ENCODE data around the gene NT5E. TPM values are rescaled to one million over a fixed set of nuclear protein-coding genes. Genes with fewer than 3 reads are reported as not detected.

The NT5E gene
- total and polyA plus RNA-seq, 2 donors (not counting 3 experiments of a cell fraction or from before 2014, with no cell fraction given): 59.3 to 115 TPM

- CTCF ChIA-PET: interaction anchor here (1.1 kb wide), 1 partner anchor 64 kb away, joined by 5 read pairs; no protein-coding TSS in a partner anchor
Measured at GRCh38 chr6:85419046-85419759, 30.7 kb upstream of the NT5E start.

More at GRCh38 chr6:85419046-85419759, 30.7 kb upstream of the NT5E start:
- Histone ChIP-seq H2AFZ (ENCODE audit: low read depth, low read length) (no peak overlapping the region), H3K27me3 (ENCODE audit: control insufficient read depth in 2 of 2, insufficient read depth in 2 of 2, low read length in 2 of 2) (no peaks in the 10 kb centered on the region), H3K4me2 (ENCODE audit: insufficient read depth, low read length) (no peak overlapping the region), H3K9me3 (replicated peaks; ENCODE audit: control insufficient read depth, insufficient read depth, low read length) (no peaks in the 10 kb centered on the region), H3K9me1 (replicated peaks; ENCODE audit: control insufficient read depth, extremely low read depth, insufficient read depth, low read length) (no peaks in the 10 kb centered on the region), H3K27ac (ENCODE audit: insufficient read depth, low read depth, low read length) (no peak overlapping the region), H3K9ac (replicated peaks; ENCODE audit: extremely low read depth, insufficient read depth, low read length) (no peak overlapping the region), H3K4me1 (ENCODE audit: control insufficient read depth, extremely low read depth, insufficient read depth, low read length) (peaks cover 11% of the 10 kb centered on the region), H3K4me3 (replicated peaks in 1 of 3; ENCODE audit: insufficient read depth in 1 of 3, low read depth in 1 of 3, low read length in 3 of 3) (no peak overlapping the region), H4K20me1 (replicated peaks; ENCODE audit: control insufficient read depth, extremely low read depth, insufficient read depth, low read length) (no peaks in the 10 kb centered on the region), H3K36me3 (ENCODE audit: control insufficient read depth in 2 of 2, extremely low read depth in 1 of 2, insufficient read depth in 2 of 2, low read length in 2 of 2) (no peaks in the 10 kb centered on the region), H3K79me2 (ENCODE audit: control insufficient read depth, insufficient read depth, low read length) (no peaks in the 10 kb centered on the region)
- POLR2A ChIA-PET: no interaction called here
- intact Hi-C loops (cut with micrococcal nuclease): no loop called here
- dilution Hi-C loops (cut with MboI; ENCODE audit: extremely low pct_ligation_motif_present, low sequenced_read_pairs): no loop called here
- BruUV-seq (replicated peaks): no TSS peak
- FAIRE-seq (no peak), DNase-seq (ENCODE audit: low read depth, low spot score) (peak; percentile 44)
- no peak for TF ChIP-seq FOS (IDR thresholded peaks at IDR 0.05; ENCODE audit: borderline replicate concordance, insufficient read depth, low read length)
- no peak for TF ChIP-seq POLR2A (IDR thresholded peaks at IDR 0.05; ENCODE audit: low read depth, low read length)
- no peak for TF ChIP-seq MAX (IDR thresholded peaks at IDR 0.05; ENCODE audit: insufficient read depth, insufficient read length)
- no peak for TF ChIP-seq EZH2 (IDR thresholded peaks at IDR 0.05; ENCODE audit: borderline replicate concordance, low read depth, low read length, severe bottlenecking)
- no peak for TF ChIP-seq CTCF (IDR thresholded peaks at IDR 0.05; ENCODE audit: extremely low read depth in 1 of 2, insufficient read depth in 1 of 2, low read depth in 1 of 2, low read length in 2 of 2)
- TF ChIP-seq MYC (IDR thresholded peaks at IDR 0.05; ENCODE audit: low read depth, low read length): no peak
- TF ChIP-seq POLR2AphosphoS5 (IDR thresholded peaks at IDR 0.05; ENCODE audit: insufficient read depth, low read depth, low read length): no peak
- no peak for TF ChIP-seq GATA2 (IDR thresholded peaks at IDR 0.05; ENCODE audit: insufficient read depth, insufficient read length, low read depth, low read length)
- TF ChIP-seq JUN (IDR thresholded peaks at IDR 0.05; ENCODE audit: borderline replicate concordance, insufficient read depth, insufficient read length, low read depth): no peak
